ENCODE results near the gene POC1A. TPM values are rescaled to one million over a fixed set of nuclear protein-coding genes. Genes with fewer than 3 reads are reported as not detected.
A peak's percentile ranks its signal among the peaks of the same experiment; 100 is the strongest.

The POC1A gene
- total RNA-seq, 2 experiments from 2014 or later: 32.3 to 32.7 TPM

DNA sequence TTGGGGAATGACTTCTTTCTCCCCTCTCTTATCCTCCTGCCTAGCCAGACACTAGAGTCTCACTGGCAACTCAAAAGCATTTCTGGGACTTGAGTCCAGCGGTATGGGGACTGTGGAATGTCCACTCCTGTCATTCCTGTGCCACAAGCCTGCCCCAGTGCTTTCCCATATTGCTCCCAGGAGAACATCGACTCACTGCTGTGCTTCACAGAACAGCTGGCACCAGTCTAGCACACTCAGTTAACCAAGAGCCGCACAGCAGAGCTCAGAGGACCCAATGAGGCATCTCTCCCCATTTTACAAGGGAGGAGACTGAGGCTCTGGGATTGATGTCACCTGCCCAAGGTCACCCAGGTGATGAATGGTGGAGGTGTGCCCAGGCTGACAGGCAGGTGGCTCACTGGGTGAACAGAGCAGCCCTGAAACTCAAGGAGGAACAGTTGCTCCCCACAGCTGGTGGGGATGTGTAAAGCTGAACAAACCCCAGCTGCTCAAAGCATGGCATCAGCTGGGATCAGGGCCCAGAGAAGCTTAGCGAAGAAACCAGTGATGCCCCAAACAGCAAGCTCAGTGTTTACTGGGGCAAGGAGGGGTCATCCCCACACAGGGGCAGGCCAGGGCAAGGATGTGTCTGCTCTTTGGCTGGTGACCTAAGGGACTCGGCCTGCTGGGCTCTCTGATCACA is 62.5 kb downstream of the POC1A start:
- CTCF ChIA-PET: interaction anchor here (1.4 kb wide), 1 partner anchor 30 kb away, joined by 3 read pairs; no protein-coding TSS in a partner anchor
- no peaks in the 10 kb centered on the region for H3K27me3 Mint-ChIP-seq (ENCODE audit: low read depth)
- peaks cover 5% of the 10 kb centered on the region for H3K36me3 Mint-ChIP-seq (ENCODE audit: low read depth)
- intact Hi-C loops (cut with micrococcal nuclease): no loop called here
- peaks cover 11% of the 10 kb centered on the region for H3K4me1 Mint-ChIP-seq (ENCODE audit: low read depth)
- no peak overlapping the region for H3K4me3 Mint-ChIP-seq
- no peaks in the 10 kb centered on the region for H3K9me3 Mint-ChIP-seq
- H3K27ac Mint-ChIP-seq: no peak overlapping the region
- DNase-seq: no peak

DNA sequence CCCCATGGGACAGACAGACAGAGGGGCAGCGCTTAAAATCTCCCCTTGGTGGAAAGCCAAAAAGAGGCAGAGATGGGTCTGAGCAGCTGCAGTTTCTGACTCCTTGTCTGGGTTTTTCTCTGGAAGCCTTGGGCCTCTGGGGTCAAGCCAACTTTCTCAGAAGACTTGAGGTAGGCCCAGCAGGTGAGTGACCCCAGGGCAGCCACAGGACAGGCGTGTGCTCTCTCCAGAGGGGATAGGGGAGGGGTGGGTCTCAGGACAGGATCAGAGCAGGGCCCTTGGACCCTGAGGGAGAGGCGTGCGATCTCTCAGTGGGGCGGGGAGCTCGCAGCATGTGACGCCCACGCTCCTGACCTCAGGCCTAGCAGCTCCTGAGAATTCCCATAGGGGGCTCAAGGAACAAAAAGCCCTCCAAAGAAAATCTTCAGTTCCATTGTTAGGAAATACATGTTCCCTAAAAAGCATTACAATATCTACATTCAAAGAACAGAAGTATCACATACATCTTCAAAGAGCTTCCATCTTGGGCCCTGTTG is 63.2 kb downstream of the POC1A start:
- intact Hi-C loops (cut with micrococcal nuclease): no loop called here
- Mint-ChIP-seq H3K36me3 (ENCODE audit: low read depth) (peaks cover 5% of the 10 kb centered on the region), H3K4me3 (no peak overlapping the region), H3K9me3 (no peaks in the 10 kb centered on the region), H3K4me1 (ENCODE audit: low read depth) (peaks cover 13% of the 10 kb centered on the region), H3K27ac (no peak overlapping the region), H3K27me3 (ENCODE audit: low read depth) (no peaks in the 10 kb centered on the region)
- CTCF ChIA-PET: interaction anchor here (1.4 kb wide), 1 partner anchor 31 kb away, joined by 3 read pairs; no protein-coding TSS in a partner anchor
- DNase-seq: no peak

GRCh38 chr3:52090131-52090932 is 63.9 kb downstream of the POC1A start:
- Mint-ChIP-seq H3K4me1 (ENCODE audit: low read depth) (peaks cover 16% of the 10 kb centered on the region), H3K27me3 (ENCODE audit: low read depth) (no peaks in the 10 kb centered on the region), H3K9me3 (no peaks in the 10 kb centered on the region), H3K36me3 (ENCODE audit: low read depth) (peaks cover 2% of the 10 kb centered on the region), H3K27ac (no peak overlapping the region), H3K4me3 (no peak overlapping the region)
- intact Hi-C loops (cut with micrococcal nuclease): no loop called here
- DNase-seq: no peak
- CTCF ChIA-PET: no interaction called here

GRCh38 chr3:52089691-52090090 is 64.5 kb downstream of the POC1A start:
- Mint-ChIP-seq H3K27me3 (ENCODE audit: low read depth) (no peaks in the 10 kb centered on the region), H3K4me1 (ENCODE audit: low read depth) (peaks cover 16% of the 10 kb centered on the region), H3K36me3 (ENCODE audit: low read depth) (peaks cover 2% of the 10 kb centered on the region), H3K27ac (no peak overlapping the region), H3K4me3 (no peak overlapping the region), H3K9me3 (no peaks in the 10 kb centered on the region)
- intact Hi-C loops (cut with micrococcal nuclease): no loop called here
- CTCF ChIA-PET: no interaction called here
- no peak for DNase-seq

- Mint-ChIP-seq H3K4me3 (no peak overlapping the region), H3K9me3 (no peaks in the 10 kb centered on the region), H3K27ac (no peak overlapping the region), H3K4me1 (ENCODE audit: low read depth) (peaks cover 16% of the 10 kb centered on the region), H3K36me3 (ENCODE audit: low read depth) (peaks cover 2% of the 10 kb centered on the region), H3K27me3 (ENCODE audit: low read depth) (no peaks in the 10 kb centered on the region)
- intact Hi-C loops (cut with micrococcal nuclease): no loop called here
- CTCF ChIA-PET: no interaction called here
- DNase-seq: no peak
These were observed 65.5 kb downstream of the POC1A start for GRCh38 chr3:52088445-52089367.

DNA sequence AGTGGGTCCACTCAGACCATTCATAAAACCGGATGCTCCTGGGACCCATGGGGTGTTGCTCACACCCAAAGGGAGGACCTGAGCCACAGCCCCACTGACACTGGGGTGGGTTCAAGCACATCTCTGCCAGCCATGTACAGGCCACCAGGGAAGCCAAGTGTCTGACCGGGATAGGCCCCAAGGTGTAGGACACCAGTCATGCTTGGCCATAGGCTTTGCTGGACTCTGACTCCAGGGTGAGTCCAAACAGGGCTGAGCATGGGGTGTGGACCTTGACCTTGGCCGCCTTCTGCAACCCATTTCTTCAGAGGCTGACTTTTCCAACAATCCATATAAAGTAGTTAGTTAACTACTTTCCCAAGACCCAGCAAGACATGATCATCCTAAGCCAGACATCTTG is 66.5 kb downstream of the POC1A start:
- intact Hi-C loops (cut with micrococcal nuclease): no loop called here
- peaks cover 16% of the 10 kb centered on the region for H3K4me1 Mint-ChIP-seq (ENCODE audit: low read depth)
- no peak overlapping the region for H3K4me3 Mint-ChIP-seq
- H3K27me3 Mint-ChIP-seq (ENCODE audit: low read depth): no peaks in the 10 kb centered on the region
- CTCF ChIA-PET: no interaction called here
- no peaks in the 10 kb centered on the region for H3K36me3 Mint-ChIP-seq (ENCODE audit: low read depth)
- no peaks in the 10 kb centered on the region for H3K9me3 Mint-ChIP-seq
- no peak for DNase-seq
- H3K27ac Mint-ChIP-seq: peak overlapping the region; percentile 41

- DNase-seq: peak; percentile 22
- CTCF ChIA-PET: no interaction called here
- peaks cover 16% of the 10 kb centered on the region for H3K4me1 Mint-ChIP-seq (ENCODE audit: low read depth)
- no peak overlapping the region for H3K4me3 Mint-ChIP-seq
- H3K9me3 Mint-ChIP-seq: no peaks in the 10 kb centered on the region
- peak overlapping the region; percentile 28 for H3K27ac Mint-ChIP-seq
- intact Hi-C loops (cut with micrococcal nuclease): no loop called here
- H3K27me3 Mint-ChIP-seq (ENCODE audit: low read depth): no peaks in the 10 kb centered on the region
- H3K36me3 Mint-ChIP-seq (ENCODE audit: low read depth): no peaks in the 10 kb centered on the region
These were observed 67.1 kb downstream of the POC1A start for GRCh38 chr3:52086976-52087663.

- CTCF ChIA-PET: interaction anchor here (0.5 kb wide), 1 partner anchor 241 kb away, joined by 3 read pairs; no protein-coding TSS in a partner anchor
- Mint-ChIP-seq H3K9me3 (no peaks in the 10 kb centered on the region), H3K27ac (no peak overlapping the region)
These were observed 67.8 kb downstream of the POC1A start for GRCh38 chr3:52086461-52086860.

DNA sequence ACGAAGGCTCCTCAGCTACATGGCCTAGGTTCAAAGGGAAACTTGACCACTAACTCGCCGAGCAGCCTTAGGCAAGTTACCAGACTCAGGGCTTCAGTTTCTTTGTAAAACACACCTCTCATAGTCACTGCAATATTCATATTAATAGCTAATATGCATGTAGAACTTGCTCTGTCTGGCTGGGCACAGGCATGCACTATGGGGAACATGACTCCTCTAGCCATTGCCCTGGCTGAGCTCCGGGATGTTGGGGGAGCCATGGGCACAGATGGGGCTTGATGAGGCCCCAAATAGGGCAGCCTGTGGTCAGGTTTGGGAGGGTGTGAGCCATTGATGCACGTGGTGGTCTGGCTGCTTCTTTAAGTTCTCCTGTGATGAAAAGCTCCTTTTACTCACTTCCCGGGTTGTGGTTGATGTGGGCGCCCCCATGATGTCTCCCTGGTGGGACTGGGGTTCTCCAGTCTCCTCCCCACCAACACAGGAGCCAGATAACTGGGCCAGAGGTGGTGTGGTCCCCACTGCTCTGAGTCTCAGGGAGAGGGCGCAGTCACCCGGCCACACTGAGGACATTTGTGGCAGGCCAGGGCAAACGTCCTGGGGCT is 68.4 kb downstream of the POC1A start:
- H3K36me3 Mint-ChIP-seq (ENCODE audit: low read depth): no peaks in the 10 kb centered on the region
- H3K4me1 Mint-ChIP-seq (ENCODE audit: low read depth): peaks cover 16% of the 10 kb centered on the region
- CTCF ChIA-PET: interaction anchor here (0.5 kb wide), 1 partner anchor 241 kb away, joined by 3 read pairs; no protein-coding TSS in a partner anchor
- no peaks in the 10 kb centered on the region for H3K9me3 Mint-ChIP-seq
- no peaks in the 10 kb centered on the region for H3K27me3 Mint-ChIP-seq (ENCODE audit: low read depth)
- intact Hi-C loops (cut with micrococcal nuclease): no loop called here
- DNase-seq: no peak
- no peak overlapping the region for H3K4me3 Mint-ChIP-seq
- H3K27ac Mint-ChIP-seq: no peak overlapping the region

More at GRCh38 chr3:52086461-52086860, 67.8 kb downstream of the POC1A start:
- Mint-ChIP-seq H3K27me3 (ENCODE audit: low read depth) (no peaks in the 10 kb centered on the region), H3K4me3 (no peak overlapping the region), H3K4me1 (ENCODE audit: low read depth) (peaks cover 16% of the 10 kb centered on the region), H3K36me3 (ENCODE audit: low read depth) (no peaks in the 10 kb centered on the region)
- no peak for DNase-seq
- intact Hi-C loops (cut with micrococcal nuclease): no loop called here

- H3K27ac Mint-ChIP-seq: no peak overlapping the region
- H3K4me1 Mint-ChIP-seq (ENCODE audit: low read depth): peaks cover 16% of the 10 kb centered on the region
- no peaks in the 10 kb centered on the region for H3K27me3 Mint-ChIP-seq (ENCODE audit: low read depth)
- no peaks in the 10 kb centered on the region for H3K36me3 Mint-ChIP-seq (ENCODE audit: low read depth)
- intact Hi-C loops (cut with micrococcal nuclease): no loop called here
- DNase-seq: no peak
- H3K4me3 Mint-ChIP-seq: no peak overlapping the region
- CTCF ChIA-PET: interaction anchor here (1.0 kb wide), 1 partner anchor 38 kb away, joined by 3 read pairs; no protein-coding TSS in a partner anchor
- H3K9me3 Mint-ChIP-seq: no peaks in the 10 kb centered on the region
These were observed 69.1 kb downstream of the POC1A start for GRCh38 chr3:52084954-52085680.
